ENCODE results near the gene POT1.

POT1 gene

GRCh38 chr7:124800386-124800785 is 129.2 kb downstream of the POT1 start:
- no peak for DNase-seq

GRCh38 chr7:124799448-124799847 is 130.2 kb downstream of the POT1 start:
- no peak for DNase-seq

GRCh38 chr7:124796771-124797170 is 132.9 kb downstream of the POT1 start:
- no peak for DNase-seq

- DNase-seq: no peak
Measured at GRCh38 chr7:124792696-124793095, 136.9 kb downstream of the POT1 start.

GRCh38 chr7:124792002-124792401 is 137.6 kb downstream of the POT1 start:
- DNase-seq: no peak

- no peak for DNase-seq
Measured at GRCh38 chr7:124791426-124791825, 138.2 kb downstream of the POT1 start.

GRCh38 chr7:124790645-124791044 is 139.0 kb downstream of the POT1 start:
- no peak for DNase-seq

- DNase-seq: no peak
Measured at GRCh38 chr7:124785994-124786393, 143.6 kb downstream of the POT1 start.

- DNase-seq: peak; percentile 24
Measured at GRCh38 chr7:124784879-124785818, 144.5 kb downstream of the POT1 start.

GRCh38 chr7:124783271-124783670 is 146.4 kb downstream of the POT1 start:
- DNase-seq: peak; percentile 66

- no peak for DNase-seq
Measured at GRCh38 chr7:124781907-124782734, 147.5 kb downstream of the POT1 start.

GRCh38 chr7:124781418-124781817 is 148.2 kb downstream of the POT1 start:
- DNase-seq: no peak

- DNase-seq: no peak
Measured at GRCh38 chr7:124780608-124781007, 149.0 kb downstream of the POT1 start.

GRCh38 chr7:124780056-124780455 is 149.6 kb downstream of the POT1 start:
- no peak for DNase-seq

GRCh38 chr7:124779620-124780019 is 150.0 kb downstream of the POT1 start:
- no peak for DNase-seq

GRCh38 chr7:124779194-124779593 is 150.4 kb downstream of the POT1 start:
- no peak for DNase-seq

- DNase-seq: no peak
Measured at GRCh38 chr7:124777268-124777667, 152.4 kb downstream of the POT1 start.

- no peak for DNase-seq
Measured at GRCh38 chr7:124776153-124776552, 153.5 kb downstream of the POT1 start.

- no peak for DNase-seq
Measured at GRCh38 chr7:124775422-124775821, 154.2 kb downstream of the POT1 start.

- no peak for DNase-seq
Measured at GRCh38 chr7:124773938-124774337, 155.7 kb downstream of the POT1 start.

GRCh38 chr7:124773339-124773738 is 156.3 kb downstream of the POT1 start:
- DNase-seq: no peak
